ENCODE data around the gene PMAIP1. TPM values are rescaled to one million over a fixed set of nuclear protein-coding genes. Genes with fewer than 3 reads are reported as not detected.

The PMAIP1 gene
- total RNA-seq, 2 experiments from 2014 or later, result 97.6 to 104 TPM

DNA sequence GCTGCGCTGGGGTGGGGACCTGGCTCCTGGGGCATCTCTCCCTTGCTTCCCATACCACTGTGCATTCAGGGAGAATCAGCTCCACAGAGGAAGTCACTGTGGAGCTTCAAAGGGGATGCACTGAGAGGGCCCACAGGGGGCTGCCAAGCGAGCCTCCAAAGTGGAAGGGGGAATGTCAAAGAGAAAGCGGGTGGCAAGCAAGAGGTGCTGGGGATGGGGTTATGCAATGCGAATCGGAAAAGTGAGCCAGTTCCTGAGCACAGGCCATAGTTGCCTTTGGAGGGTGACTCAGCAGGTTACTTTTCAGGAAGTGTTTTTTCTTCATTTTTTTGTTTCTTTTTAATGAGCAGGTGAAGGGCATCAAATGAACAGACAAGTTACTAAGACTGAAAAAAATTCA lies 17.6 kb downstream of the PMAIP1 start:
- ChIA-PET CTCF (interaction anchor here (0.7 kb wide), 1 partner anchor 8 kb away, joined by 3 read pairs; no protein-coding TSS in a partner anchor), POLR2A (no interaction called here)
- no peak overlapping the region for H3K4me3 Mint-ChIP-seq
- intact Hi-C loops (cut with micrococcal nuclease), result loop anchor here (1.0 kb wide), 1 partner anchor 10 kb away; no protein-coding TSS in a partner anchor
- peaks cover 17% of the 10 kb centered on the region for H3K4me1 Mint-ChIP-seq (ENCODE audit: low read depth)
- H3K36me3 Mint-ChIP-seq, result no peaks in the 10 kb centered on the region
- no peak overlapping the region for H3K27ac Mint-ChIP-seq
- no peak for DNase-seq
- H3K27me3 Mint-ChIP-seq, result no peaks in the 10 kb centered on the region
- H3K9me3 Mint-ChIP-seq, result peaks cover 3% of the 10 kb centered on the region

DNA sequence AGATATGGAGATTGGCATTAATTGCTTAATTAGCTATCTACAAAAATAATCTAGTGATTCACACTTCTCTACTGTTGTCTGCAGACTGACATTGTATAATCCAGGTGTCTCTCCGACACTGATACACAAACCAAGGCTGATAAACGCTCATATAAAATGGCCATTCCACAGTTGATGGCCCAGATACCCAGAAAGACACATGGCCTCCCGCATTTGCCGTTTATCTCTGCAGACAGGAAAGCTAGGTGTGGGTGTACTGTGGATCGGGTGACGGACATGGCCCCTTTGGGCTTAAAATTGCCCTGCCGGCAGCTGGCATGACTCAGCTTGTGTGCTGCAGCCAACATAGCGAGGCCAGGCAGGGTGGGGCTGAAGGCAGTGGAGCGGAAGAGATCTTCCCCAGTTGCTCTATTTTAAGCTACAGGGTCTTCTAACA lies 18.5 kb downstream of the PMAIP1 start:
- Mint-ChIP-seq H3K27me3 (no peaks in the 10 kb centered on the region), H3K27ac (no peak overlapping the region), H3K9me3 (no peaks in the 10 kb centered on the region), H3K4me3 (no peak overlapping the region), H3K36me3 (no peaks in the 10 kb centered on the region), H3K4me1 (ENCODE audit: low read depth) (peaks cover 21% of the 10 kb centered on the region)
- CTCF ChIA-PET, result interaction anchor here (0.5 to 1.4 kb wide), 3 partner anchors 25 to 81 kb away, joined by 3 to 7 read pairs (median 3); no protein-coding TSS in a partner anchor
- POLR2A ChIA-PET, result interaction anchor here (1.3 kb wide), 1 partner anchor 19 kb away, joined by 3 read pairs; no protein-coding TSS in a partner anchor
- intact Hi-C loops (cut with micrococcal nuclease), result no loop called here
- DNase-seq, result peak; percentile 21

DNA sequence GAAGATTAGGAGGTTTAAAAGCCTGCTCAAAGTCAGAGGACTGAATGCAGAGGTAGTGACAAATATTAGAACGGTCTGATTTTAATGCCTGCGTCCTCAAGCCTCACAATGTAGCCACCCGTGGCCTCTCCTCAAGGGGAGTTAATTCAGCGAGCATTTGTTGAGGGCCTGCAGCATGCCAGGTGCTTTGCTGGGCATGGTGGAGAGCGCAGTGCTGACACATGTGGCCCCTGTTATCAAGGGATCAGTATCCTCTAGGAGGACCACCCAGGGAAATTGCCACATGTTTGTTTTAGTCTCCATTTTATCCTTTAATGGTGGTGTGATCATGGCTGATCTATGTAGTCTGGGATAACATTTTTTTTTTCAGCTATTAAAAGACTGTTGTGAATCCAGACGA lies 19.2 kb downstream of the PMAIP1 start:
- intact Hi-C loops (cut with micrococcal nuclease), result no loop called here
- no peaks in the 10 kb centered on the region for H3K9me3 Mint-ChIP-seq

DNA sequence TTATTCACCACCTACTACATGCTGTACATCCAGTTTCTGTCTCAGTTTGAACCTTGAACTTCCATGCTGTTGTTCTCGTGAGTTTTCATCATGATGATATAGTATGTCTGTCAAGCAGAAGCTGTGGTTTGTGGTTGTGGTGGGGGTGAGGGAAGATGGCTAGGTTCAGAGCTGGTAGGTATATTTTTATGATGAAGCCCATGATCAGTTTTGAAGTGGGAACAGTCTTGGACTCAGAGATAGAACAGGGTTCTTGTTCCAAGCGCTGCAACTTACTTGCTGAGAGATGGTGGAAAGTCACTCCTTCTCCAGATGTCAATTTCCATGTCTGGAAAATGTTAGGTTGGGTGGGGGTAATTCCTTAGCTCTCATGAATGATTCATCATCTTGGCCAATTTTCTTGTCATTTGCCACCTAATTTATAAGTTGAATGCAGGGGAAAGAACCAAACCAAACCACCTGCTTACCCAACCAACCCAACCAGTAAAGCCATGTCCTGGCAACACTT lies 21.6 kb downstream of the PMAIP1 start:
- peak; percentile 80 for DNase-seq
- Mint-ChIP-seq H3K27me3 (peaks cover 2% of the 10 kb centered on the region), H3K4me1 (ENCODE audit: low read depth) (peaks cover 33% of the 10 kb centered on the region), H3K36me3 (no peaks in the 10 kb centered on the region), H3K4me3 (no peak overlapping the region), H3K27ac (peak overlapping the region; percentile 9), H3K9me3 (no peaks in the 10 kb centered on the region)
- POLR2A ChIA-PET, result interaction anchor here (0.9 to 1.2 kb wide), 3 partner anchors 17 to 32 kb away, joined by 3 to 4 read pairs (median 4); no protein-coding TSS in a partner anchor
- intact Hi-C loops (cut with micrococcal nuclease), result loop anchor here (1.0 kb wide), 1 partner anchor 32 kb away; no protein-coding TSS in a partner anchor
- CTCF ChIA-PET, result no interaction called here

More for the DNA sequence above, 19.2 kb downstream of the PMAIP1 start:
- H3K27me3 Mint-ChIP-seq, result peaks cover 2% of the 10 kb centered on the region
- ChIA-PET CTCF (interaction anchor here (0.5 to 1.4 kb wide), 3 partner anchors 19 to 82 kb away, joined by 3 to 7 read pairs (median 3); no protein-coding TSS in a partner anchor), POLR2A (interaction anchor here (1.3 kb wide), 1 partner anchor 20 kb away, joined by 3 read pairs; no protein-coding TSS in a partner anchor)
- no peak overlapping the region for H3K4me3 Mint-ChIP-seq
- H3K27ac Mint-ChIP-seq, result no peak overlapping the region
- DNase-seq, result no peak
- no peaks in the 10 kb centered on the region for H3K36me3 Mint-ChIP-seq
- peaks cover 27% of the 10 kb centered on the region for H3K4me1 Mint-ChIP-seq (ENCODE audit: low read depth)

DNA sequence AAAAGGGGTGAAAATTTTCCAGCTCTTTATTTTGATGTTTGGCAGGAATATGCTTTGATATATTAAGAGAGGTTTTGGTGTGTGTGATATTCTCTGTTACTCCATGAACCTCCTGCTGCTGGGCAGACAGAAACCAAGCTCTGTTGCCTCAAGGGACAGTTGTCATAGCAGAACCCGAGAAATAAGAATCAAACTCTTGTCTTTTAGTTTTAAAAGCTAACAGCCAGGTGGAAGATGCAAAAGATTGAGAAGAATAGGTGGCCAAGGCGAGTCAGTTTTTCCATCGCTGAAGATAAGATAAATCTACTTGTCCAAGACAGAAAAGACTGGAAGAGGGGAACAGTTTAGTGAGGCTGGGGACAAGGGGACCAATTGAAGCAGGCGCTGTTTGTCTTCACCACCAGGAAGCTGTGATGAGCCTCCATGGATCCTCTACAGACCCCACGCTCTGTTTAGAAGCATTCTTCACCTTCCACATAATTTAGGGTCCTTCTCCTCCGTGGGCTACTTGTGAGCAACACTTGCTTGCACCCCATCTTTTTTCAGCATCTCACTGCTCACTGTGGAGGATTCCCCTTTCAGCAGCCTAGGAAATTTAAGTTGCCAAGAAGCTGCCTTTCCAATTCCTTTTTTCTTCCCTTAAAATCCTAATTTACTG lies 23.9 kb downstream of the PMAIP1 start:
- CTCF ChIA-PET, result interaction anchor here (0.9 to 1.0 kb wide), 2 partner anchors 18 to 40 kb away, joined by 3 read pairs; no protein-coding TSS in a partner anchor
- no peak overlapping the region for H3K27ac Mint-ChIP-seq
- H3K36me3 Mint-ChIP-seq, result no peaks in the 10 kb centered on the region
- POLR2A ChIA-PET, result interaction anchor here (0.6 to 2.2 kb wide), 7 partner anchors 14 to 26 kb away, joined by 3 to 6 read pairs (median 3); partner anchors contain the start of gene PMAIP1
- H3K4me1 Mint-ChIP-seq (ENCODE audit: low read depth), result peaks cover 45% of the 10 kb centered on the region
- peaks cover 2% of the 10 kb centered on the region for H3K27me3 Mint-ChIP-seq
- no peak for DNase-seq
- H3K4me3 Mint-ChIP-seq, result no peak overlapping the region
- intact Hi-C loops (cut with micrococcal nuclease), result no loop called here
- H3K9me3 Mint-ChIP-seq, result no peaks in the 10 kb centered on the region

DNA sequence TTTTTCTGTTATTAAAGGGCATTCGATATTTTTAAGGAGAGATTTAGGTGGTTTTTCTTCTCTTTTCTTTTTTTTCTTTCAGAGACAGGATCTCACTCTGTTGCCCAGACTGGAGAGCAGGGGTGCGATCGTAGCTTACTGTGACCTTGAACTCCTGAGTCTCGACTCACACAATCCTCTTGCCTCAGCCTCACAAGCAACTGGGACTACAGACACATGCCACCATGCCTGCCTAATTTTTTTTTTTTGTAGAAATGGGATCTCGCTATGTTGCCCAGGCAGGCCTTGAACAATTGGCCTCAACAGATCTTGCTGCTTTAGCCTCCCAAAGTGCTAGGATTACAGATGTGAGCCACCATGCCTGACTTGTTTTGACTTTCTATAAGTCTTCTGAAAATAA lies 26.3 kb downstream of the PMAIP1 start:
- DNase-seq, result no peak
- Mint-ChIP-seq H3K4me3 (no peak overlapping the region), H3K27me3 (peaks cover 2% of the 10 kb centered on the region), H3K27ac (peak overlapping the region; percentile 75), H3K36me3 (no peaks in the 10 kb centered on the region), H3K9me3 (no peaks in the 10 kb centered on the region), H3K4me1 (ENCODE audit: low read depth) (peaks cover 45% of the 10 kb centered on the region)
- ChIA-PET CTCF (no interaction called here), POLR2A (interaction anchor here (2.2 to 3.1 kb wide), 2 partner anchors 24 to 26 kb away, joined by 20 to 34 read pairs; partner anchors contain the start of gene PMAIP1)
- intact Hi-C loops (cut with micrococcal nuclease), result no loop called here

DNA sequence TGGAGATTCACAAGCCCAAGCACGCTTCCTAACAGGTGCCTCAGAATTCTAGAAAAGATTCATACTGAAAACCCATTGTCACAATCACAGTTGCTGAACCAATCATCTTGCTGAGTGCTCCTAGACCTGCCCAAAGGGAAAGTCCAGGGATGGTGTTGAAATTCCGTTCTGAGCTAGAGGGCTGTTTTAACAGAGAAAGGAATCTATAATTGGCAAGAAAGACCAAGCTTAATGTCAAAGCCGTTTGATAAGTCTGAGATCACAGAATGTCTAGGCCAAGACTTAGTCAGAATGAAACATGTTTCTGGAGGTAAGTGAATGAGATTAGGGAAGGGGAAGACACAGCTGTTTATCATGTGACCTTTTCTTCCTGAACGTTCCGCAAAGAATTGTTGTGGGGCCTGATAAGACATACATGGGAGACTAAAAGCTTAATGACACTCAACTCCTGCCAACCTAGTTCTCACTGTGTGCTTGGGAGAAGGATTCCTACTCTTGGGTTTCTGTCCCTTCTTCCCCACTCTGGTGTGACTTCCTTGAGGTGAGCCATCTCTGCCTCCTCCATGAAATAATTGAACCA lies 27.5 kb downstream of the PMAIP1 start:
- Mint-ChIP-seq H3K4me1 (ENCODE audit: low read depth) (peaks cover 37% of the 10 kb centered on the region), H3K4me3 (no peak overlapping the region), H3K27me3 (peaks cover 2% of the 10 kb centered on the region), H3K36me3 (no peaks in the 10 kb centered on the region), H3K9me3 (no peaks in the 10 kb centered on the region), H3K27ac (peak overlapping the region; percentile 75)
- peak; percentile 72 for DNase-seq
- CTCF ChIA-PET, result interaction anchor here (0.6 to 1.9 kb wide), 6 partner anchors 23 to 90 kb away, joined by 3 to 8 read pairs (median 4); no protein-coding TSS in a partner anchor
- intact Hi-C loops (cut with micrococcal nuclease), result loop anchor here (1.0 kb wide), 7 partner anchors 10 to 93 kb away; no protein-coding TSS in a partner anchor
- POLR2A ChIA-PET, result interaction anchor here (0.7 to 3.1 kb wide), 8 partner anchors 14 to 45 kb away, joined by 3 to 34 read pairs (median 6); partner anchors contain the start of gene PMAIP1

DNA sequence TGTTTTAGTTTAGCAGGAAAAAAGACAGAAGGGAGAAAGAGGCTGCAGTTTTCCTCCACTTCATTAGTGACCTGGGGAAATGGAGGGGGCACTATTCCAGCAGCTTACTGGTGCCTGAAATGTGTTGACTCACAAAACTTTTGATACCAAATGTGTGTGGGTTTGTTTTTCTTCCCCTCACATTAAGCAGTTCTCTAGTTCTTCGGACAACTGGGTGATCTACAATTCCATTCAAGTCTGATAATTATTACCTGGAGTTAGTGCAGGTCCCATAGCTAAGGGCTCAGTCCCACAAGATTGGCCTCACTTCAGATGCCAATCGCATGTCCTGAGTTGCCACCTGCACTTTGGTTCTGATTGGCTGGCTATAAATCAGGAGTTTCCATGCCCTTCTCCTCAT lies 28.4 kb downstream of the PMAIP1 start:
- Mint-ChIP-seq H3K9me3 (no peaks in the 10 kb centered on the region), H3K4me1 (ENCODE audit: low read depth) (peaks cover 34% of the 10 kb centered on the region), H3K27me3 (peaks cover 4% of the 10 kb centered on the region), H3K4me3 (no peak overlapping the region), H3K27ac (no peak overlapping the region), H3K36me3 (no peaks in the 10 kb centered on the region)
- intact Hi-C loops (cut with micrococcal nuclease), result no loop called here
- CTCF ChIA-PET, result interaction anchor here (1.4 to 1.9 kb wide), 2 partner anchors 25 to 29 kb away, joined by 4 to 8 read pairs; no protein-coding TSS in a partner anchor
- POLR2A ChIA-PET, result interaction anchor here (1.2 to 3.1 kb wide), 4 partner anchors 15 to 28 kb away, joined by 3 to 34 read pairs (median 14); partner anchors contain the start of gene PMAIP1
- DNase-seq, result no peak

DNA sequence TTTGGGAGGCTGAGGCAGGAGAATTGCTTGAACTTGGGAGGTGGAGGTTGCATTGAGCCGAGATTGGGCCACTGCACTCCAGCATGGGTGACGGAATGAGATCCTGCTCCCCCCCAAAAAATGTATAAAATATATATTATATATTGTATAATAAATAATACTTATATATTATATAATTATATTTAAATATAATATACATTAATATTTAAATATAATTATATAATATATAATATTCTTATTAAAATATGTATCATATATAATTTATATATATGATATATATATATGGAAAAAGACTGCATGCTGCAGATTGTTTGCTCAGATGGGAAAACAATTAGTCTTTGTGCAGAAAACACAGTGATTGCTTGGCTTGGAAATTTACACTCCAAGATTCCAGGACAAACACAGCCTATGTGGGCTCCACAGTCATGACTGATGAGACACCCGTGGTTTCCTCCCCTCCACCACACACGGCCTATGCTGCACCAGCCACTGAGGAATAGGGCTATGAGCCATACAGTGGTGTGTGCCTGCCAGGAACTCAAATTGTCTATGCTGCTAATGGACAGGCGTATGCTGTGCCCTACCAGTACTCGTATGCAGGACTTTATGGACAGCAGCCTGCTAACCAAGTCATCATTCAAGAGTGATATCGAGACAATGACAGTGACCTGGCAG lies 30.0 kb downstream of the PMAIP1 start:
- Mint-ChIP-seq H3K36me3 (no peaks in the 10 kb centered on the region), H3K27me3 (peaks cover 2% of the 10 kb centered on the region), H3K4me1 (ENCODE audit: low read depth) (peaks cover 25% of the 10 kb centered on the region), H3K4me3 (no peak overlapping the region), H3K9me3 (no peaks in the 10 kb centered on the region), H3K27ac (no peak overlapping the region)
- intact Hi-C loops (cut with micrococcal nuclease), result no loop called here
- POLR2A ChIA-PET, result no interaction called here
- peak; percentile 51 for DNase-seq
- CTCF ChIA-PET, result no interaction called here

DNA sequence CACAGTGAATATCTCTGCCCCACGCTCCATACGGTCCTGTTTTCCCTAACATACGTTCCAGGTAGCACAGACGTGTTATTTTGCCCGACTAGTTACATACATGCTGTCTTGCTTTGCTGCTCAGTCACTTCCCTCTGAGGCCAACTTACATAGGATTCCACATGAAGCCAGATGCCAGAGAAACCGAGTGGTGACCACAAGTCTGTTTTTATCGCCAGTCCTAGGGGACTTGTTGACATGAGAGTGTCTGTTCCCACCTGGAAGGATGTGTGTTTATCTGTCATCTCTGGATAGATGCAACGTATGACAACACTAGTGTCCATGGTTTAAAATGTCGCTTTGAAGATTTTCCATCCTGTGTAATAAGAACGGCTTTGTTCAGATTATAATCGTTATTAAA lies 32.6 kb downstream of the PMAIP1 start:
- H3K36me3 Mint-ChIP-seq, result no peaks in the 10 kb centered on the region
- DNase-seq, result no peak
- peaks cover 11% of the 10 kb centered on the region for H3K4me1 Mint-ChIP-seq (ENCODE audit: low read depth)
- no peak overlapping the region for H3K27ac Mint-ChIP-seq
- CTCF ChIA-PET, result no interaction called here
- intact Hi-C loops (cut with micrococcal nuclease), result no loop called here
- H3K9me3 Mint-ChIP-seq, result no peaks in the 10 kb centered on the region
- H3K27me3 Mint-ChIP-seq, result peaks cover 2% of the 10 kb centered on the region
- H3K4me3 Mint-ChIP-seq, result no peak overlapping the region
- POLR2A ChIA-PET, result no interaction called here

DNA sequence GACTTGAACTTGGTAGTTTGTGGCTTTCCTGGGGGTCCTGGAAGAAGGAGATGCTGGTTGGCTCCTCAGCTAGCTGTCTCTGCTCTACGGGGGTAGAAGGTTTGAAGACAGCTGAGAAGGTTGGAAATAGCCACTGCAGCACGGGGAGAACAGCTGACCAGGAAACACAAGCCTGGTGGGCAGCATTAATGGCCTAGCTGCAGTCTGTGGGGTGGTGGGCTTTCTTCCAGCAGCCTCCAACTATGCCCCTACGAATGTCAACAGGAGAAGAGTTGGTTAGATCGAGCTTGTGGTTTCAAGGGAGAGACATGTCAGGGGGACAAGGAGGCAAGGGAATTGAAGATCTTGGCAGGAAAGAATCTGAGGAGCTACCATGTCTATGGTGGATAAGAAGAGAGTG lies 38.9 kb downstream of the PMAIP1 start:
- intact Hi-C loops (cut with micrococcal nuclease), result no loop called here
- no peaks in the 10 kb centered on the region for H3K27me3 Mint-ChIP-seq
- ChIA-PET CTCF (interaction anchor here (0.6 kb wide), 2 partner anchors 20 to 241 kb away, joined by 3 read pairs; no protein-coding TSS in a partner anchor), POLR2A (no interaction called here)
- no peak overlapping the region for H3K4me3 Mint-ChIP-seq
- no peaks in the 10 kb centered on the region for H3K9me3 Mint-ChIP-seq
- no peaks in the 10 kb centered on the region for H3K36me3 Mint-ChIP-seq
- H3K4me1 Mint-ChIP-seq (ENCODE audit: low read depth), result no peaks in the 10 kb centered on the region
- H3K27ac Mint-ChIP-seq, result no peak overlapping the region
- DNase-seq, result no peak

Data from activated CD4-positive, alpha-beta memory T cell treated with anti-CD3 and anti-CD28 coated beads for 36 hours (primary cell).